SK-N-SH treated with all-trans-retinoic acid at 6 μM for 48 hours (cell line): ENCODE results near the gene RNU7-1.

Experiments
- ATAC-seq: fragments of 200-7000 bp; cut with Tn5 transposase; 3 replicates; pipeline ENCODE4 v1.9.1; 2020; ENCODE audit warnings: mild to moderate bottlenecking, moderate library complexity
- ARNTL ChIP-seq: fragments of 450-650 bp; formaldehyde crosslinking; IDR thresholded peaks from 2 replicates; pipeline ENCODE4 v1.5.0; 2020; ENCODE audit warnings: low read depth, mild to moderate bottlenecking, moderate library complexity, borderline replicate concordance
- BACH2 ChIP-seq: fragments of 250-450 bp; sonication (Bioruptor Pico); IDR thresholded peaks from 2 replicates; pipeline ENCODE4 v1.9.0; 2021; ENCODE audit warnings: mild to moderate bottlenecking, borderline replicate concordance
- CSDC2 ChIP-seq: fragments of 250-450 bp; sonication (Bioruptor Pico); IDR thresholded peaks from 2 replicates; pipeline ENCODE4 v1.5.0; 2020; ENCODE audit warnings: mild to moderate bottlenecking, moderate library complexity
- ESRRG ChIP-seq: fragments of 250-450 bp; sonication (Bioruptor Pico); IDR thresholded peaks from 2 replicates; pipeline ENCODE4 v1.6.1; 2021; ENCODE audit warnings: mild to moderate bottlenecking
- GLIS3 ChIP-seq: fragments of 250-450 bp; sonication (Bioruptor Pico); IDR thresholded peaks from 2 replicates; pipeline ENCODE4 v1.5.0; 2020; ENCODE audit warnings: mild to moderate bottlenecking, moderate library complexity
- ISL1 ChIP-seq: fragments of 250-450 bp; sonication (Bioruptor Pico); IDR thresholded peaks from 2 replicates; pipeline ENCODE4 v2.1.2; 2022; ENCODE audit warnings: mild to moderate bottlenecking, moderate library complexity
- RARB ChIP-seq: fragments of 250-450 bp; sonication (Bioruptor Pico); IDR thresholded peaks from 2 replicates; pipeline ENCODE4 v1.8.0; 2021; ENCODE audit warnings: mild to moderate bottlenecking, moderate library complexity
- SNAI2 ChIP-seq: fragments of 250-450 bp; sonication (Bioruptor Pico); IDR thresholded peaks from 2 replicates; pipeline ENCODE4 v1.5.0; 2020; ENCODE audit warnings: mild to moderate bottlenecking, moderate library complexity
- TCF4 ChIP-seq: fragments of 250-450 bp; sonication (Bioruptor Pico); IDR thresholded peaks from 2 replicates; pipeline ENCODE4 v1.8.0; 2021; ENCODE audit warnings: mild to moderate bottlenecking, moderate library complexity, borderline replicate concordance
- TOX ChIP-seq: fragments of 250-450 bp; sonication (Bioruptor Pico); IDR thresholded peaks from 2 replicates; pipeline ENCODE4 v1.8.0; 2021; ENCODE audit warnings: mild to moderate bottlenecking, moderate library complexity, borderline replicate concordance
- ZC3H10 ChIP-seq: fragments of 250-450 bp; sonication (Bioruptor Pico); IDR thresholded peaks from 2 replicates; pipeline ENCODE4 v1.5.1; 2021; ENCODE audit warnings: mild to moderate bottlenecking, moderate library complexity
- ZFP30 ChIP-seq: fragments of 450-650 bp; formaldehyde crosslinking; IDR thresholded peaks from 2 replicates; pipeline ENCODE4 v1.5.0; 2022; ENCODE audit warnings: mild to moderate bottlenecking, moderate library complexity
- ZNF565 ChIP-seq: fragments of 450-650 bp; formaldehyde crosslinking; conservative IDR thresholded peaks from 2 replicates; pipeline ENCODE4 v1.5.0; 2020; ENCODE audit warnings: low read depth, mild to moderate bottlenecking, moderate library complexity
- ZNF70 ChIP-seq: fragments of 450-650 bp; formaldehyde crosslinking; IDR thresholded peaks from 2 replicates; pipeline ENCODE4 v1.5.0; 2020; ENCODE audit warnings: mild to moderate bottlenecking, moderate library complexity
- TF ChIP-seq, protein P1 (sequence below): fragments of 250-450 bp; sonication (Bioruptor Pico); IDR thresholded peaks from 2 replicates; pipeline ENCODE4 v1.8.0; 2021; ENCODE audit warnings: low read depth, mild to moderate bottlenecking, moderate library complexity, borderline replicate concordance
- TF ChIP-seq, protein P2 (sequence below): fragments of 250-450 bp; sonication (Bioruptor Pico); IDR thresholded peaks from 2 replicates; pipeline ENCODE4 v1.8.0; 2020; ENCODE audit warnings: mild to moderate bottlenecking, moderate library complexity, borderline replicate concordance
- TF ChIP-seq, protein P3 (sequence below): fragments of 250-450 bp; sonication (Bioruptor Pico); IDR thresholded peaks from 2 replicates; pipeline ENCODE4 v1.5.0; 2020; ENCODE audit warnings: mild to moderate bottlenecking, moderate library complexity

RNU7-1 gene

DNA sequence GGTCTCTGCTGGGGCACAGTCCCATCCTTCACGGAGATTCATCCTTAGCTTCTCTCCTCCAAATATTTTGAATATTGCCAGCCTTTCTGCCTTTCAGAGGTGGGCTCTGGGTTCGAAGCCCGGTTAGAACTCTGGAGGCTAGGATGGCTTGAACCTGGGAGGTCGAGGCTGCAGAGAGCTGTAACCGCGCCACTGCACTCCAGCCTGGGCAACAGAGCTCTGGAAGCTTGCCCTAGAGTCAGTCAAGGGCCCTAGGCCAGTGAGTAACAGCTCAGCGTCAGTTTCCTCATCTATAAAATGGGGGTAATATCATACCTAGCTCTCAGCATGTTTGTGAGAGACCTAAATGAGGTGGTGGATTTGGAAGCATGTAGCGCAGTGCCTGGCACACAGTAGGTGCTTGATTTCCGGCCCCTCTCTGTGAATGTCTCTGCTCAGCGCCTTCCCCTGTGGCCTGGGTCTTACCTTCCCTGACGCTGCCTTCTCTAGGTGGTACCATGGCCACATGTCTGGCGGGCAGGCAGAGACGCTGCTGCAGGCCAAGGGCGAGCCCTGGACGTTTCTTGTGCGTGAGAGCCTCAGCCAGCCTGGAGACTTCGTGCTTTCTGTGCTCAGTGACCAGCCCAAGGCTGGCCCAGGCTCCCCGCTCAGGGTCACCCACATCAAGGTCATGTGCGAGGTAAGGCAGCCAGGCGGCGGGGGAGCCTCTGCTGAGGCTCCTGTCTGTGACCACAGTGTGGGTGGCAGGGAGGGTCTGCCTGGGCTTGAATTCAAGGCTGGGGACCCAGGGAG, 10.9 kb downstream of the RNU7-1 start:
- TF ChIP-seq, protein P1, sequence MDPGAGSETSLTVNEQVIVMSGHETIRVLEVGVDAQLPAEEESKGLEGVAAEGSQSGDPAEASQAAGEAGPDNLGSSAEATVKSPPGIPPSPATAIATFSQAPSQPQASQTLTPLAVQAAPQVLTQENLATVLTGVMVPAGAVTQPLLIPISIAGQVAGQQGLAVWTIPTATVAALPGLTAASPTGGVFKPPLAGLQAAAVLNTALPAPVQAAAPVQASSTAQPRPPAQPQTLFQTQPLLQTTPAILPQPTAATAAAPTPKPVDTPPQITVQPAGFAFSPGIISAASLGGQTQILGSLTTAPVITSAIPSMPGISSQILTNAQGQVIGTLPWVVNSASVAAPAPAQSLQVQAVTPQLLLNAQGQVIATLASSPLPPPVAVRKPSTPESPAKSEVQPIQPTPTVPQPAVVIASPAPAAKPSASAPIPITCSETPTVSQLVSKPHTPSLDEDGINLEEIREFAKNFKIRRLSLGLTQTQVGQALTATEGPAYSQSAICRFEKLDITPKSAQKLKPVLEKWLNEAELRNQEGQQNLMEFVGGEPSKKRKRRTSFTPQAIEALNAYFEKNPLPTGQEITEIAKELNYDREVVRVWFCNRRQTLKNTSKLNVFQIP (CRISPR knock-in tag), result no peak
- no peak for TF ChIP-seq ZC3H10 (CRISPR knock-in tag)
- no peak for ATAC-seq

DNA sequence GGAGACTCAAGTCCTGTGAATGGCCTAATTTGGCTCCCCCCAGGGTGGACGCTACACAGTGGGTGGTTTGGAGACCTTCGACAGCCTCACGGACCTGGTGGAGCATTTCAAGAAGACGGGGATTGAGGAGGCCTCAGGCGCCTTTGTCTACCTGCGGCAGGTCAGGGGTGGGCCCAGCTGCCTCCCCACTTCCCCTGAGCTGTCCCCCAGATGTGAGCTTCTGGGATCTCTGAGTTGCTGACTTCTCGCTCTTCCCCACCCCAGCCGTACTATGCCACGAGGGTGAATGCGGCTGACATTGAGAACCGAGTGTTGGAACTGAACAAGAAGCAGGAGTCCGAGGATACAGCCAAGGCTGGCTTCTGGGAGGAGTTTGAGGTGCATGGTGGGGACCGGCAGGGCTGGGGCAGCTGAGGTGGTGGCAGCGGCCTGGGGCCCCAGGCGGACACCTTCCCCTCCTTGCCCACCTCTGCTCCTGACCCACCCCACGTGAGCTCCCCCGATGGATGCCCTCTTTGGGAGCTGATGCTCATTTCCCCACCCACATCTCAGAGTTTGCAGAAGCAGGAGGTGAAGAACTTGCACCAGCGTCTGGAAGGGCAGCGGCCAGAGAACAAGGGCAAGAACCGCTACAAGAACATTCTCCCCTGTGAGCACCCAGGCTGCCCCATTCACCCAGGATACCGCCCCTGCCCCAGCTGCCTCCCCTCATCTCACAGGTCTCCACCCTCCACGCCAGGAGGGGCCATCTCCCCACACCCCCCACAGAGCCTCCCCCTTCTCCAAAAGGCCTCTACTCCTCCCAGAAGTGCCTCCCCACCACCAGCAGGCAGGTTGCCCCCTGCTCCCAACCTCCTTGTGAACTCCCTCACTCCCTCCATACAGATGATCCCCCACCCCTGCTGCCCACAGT, 11.7 kb downstream of the RNU7-1 start:
- no peak for ATAC-seq
- TF ChIP-seq ARNTL (CRISPR knock-in tag), result no peak
- TF ChIP-seq ZFP30, result no peak
- no peak for TF ChIP-seq TOX
- no peak for TF ChIP-seq BACH2
- TF ChIP-seq CSDC2 (CRISPR knock-in tag), result no peak
- no peak for TF ChIP-seq GLIS3
- TF ChIP-seq ISL1 (CRISPR knock-in tag), result no peak
- TF ChIP-seq, protein P2, sequence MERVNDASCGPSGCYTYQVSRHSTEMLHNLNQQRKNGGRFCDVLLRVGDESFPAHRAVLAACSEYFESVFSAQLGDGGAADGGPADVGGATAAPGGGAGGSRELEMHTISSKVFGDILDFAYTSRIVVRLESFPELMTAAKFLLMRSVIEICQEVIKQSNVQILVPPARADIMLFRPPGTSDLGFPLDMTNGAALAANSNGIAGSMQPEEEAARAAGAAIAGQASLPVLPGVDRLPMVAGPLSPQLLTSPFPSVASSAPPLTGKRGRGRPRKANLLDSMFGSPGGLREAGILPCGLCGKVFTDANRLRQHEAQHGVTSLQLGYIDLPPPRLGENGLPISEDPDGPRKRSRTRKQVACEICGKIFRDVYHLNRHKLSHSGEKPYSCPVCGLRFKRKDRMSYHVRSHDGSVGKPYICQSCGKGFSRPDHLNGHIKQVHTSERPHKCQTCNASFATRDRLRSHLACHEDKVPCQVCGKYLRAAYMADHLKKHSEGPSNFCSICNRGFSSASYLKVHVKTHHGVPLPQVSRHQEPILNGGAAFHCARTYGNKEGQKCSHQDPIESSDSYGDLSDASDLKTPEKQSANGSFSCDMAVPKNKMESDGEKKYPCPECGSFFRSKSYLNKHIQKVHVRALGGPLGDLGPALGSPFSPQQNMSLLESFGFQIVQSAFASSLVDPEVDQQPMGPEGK, result no peak
- no peak for TF ChIP-seq ESRRG (CRISPR knock-in tag)
- no peak for TF ChIP-seq RARB (CRISPR knock-in tag)
- TF ChIP-seq, protein P1 (CRISPR knock-in tag), result no peak
- no peak for TF ChIP-seq ZNF565 (CRISPR knock-in tag)
- TF ChIP-seq, protein P3, sequence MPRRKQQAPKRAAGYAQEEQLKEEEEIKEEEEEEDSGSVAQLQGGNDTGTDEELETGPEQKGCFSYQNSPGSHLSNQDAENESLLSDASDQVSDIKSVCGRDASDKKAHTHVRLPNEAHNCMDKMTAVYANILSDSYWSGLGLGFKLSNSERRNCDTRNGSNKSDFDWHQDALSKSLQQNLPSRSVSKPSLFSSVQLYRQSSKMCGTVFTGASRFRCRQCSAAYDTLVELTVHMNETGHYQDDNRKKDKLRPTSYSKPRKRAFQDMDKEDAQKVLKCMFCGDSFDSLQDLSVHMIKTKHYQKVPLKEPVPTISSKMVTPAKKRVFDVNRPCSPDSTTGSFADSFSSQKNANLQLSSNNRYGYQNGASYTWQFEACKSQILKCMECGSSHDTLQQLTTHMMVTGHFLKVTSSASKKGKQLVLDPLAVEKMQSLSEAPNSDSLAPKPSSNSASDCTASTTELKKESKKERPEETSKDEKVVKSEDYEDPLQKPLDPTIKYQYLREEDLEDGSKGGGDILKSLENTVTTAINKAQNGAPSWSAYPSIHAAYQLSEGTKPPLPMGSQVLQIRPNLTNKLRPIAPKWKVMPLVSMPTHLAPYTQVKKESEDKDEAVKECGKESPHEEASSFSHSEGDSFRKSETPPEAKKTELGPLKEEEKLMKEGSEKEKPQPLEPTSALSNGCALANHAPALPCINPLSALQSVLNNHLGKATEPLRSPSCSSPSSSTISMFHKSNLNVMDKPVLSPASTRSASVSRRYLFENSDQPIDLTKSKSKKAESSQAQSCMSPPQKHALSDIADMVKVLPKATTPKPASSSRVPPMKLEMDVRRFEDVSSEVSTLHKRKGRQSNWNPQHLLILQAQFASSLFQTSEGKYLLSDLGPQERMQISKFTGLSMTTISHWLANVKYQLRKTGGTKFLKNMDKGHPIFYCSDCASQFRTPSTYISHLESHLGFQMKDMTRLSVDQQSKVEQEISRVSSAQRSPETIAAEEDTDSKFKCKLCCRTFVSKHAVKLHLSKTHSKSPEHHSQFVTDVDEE, result no peak

DNA sequence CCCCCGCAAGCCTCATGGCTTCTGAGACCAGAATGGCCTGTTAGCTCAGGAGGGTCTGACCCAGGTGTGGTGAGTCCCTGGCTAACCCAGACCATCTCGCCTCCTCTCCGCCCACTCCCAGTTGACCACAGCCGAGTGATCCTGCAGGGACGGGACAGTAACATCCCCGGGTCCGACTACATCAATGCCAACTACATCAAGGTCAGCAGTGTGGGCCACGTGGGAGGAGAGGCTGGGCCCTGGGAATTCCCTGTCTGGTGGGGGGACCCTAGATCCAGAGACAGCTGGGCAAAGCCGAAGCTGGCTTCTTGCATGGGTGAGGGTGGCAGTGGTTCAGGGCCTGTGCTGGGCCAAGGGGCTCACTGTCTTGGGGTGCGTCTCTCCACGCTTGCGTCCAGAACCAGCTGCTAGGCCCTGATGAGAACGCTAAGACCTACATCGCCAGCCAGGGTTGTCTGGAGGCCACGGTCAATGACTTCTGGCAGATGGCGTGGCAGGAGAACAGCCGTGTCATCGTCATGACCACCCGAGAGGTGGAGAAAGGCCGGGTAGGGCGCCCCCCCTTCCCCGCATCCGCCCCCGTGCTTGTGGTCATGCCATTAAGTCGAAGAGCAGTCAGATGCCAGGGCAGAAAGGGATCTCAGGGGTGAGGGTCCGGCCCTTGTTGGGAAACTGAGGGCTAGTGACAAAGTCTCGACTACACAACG, 12.6 kb downstream of the RNU7-1 start:
- ATAC-seq, result no peak
- no peak for TF ChIP-seq ZNF565 (CRISPR knock-in tag)
- TF ChIP-seq ZNF70 (CRISPR knock-in tag), result no peak
- TF ChIP-seq ISL1 (CRISPR knock-in tag), result no peak

DNA sequence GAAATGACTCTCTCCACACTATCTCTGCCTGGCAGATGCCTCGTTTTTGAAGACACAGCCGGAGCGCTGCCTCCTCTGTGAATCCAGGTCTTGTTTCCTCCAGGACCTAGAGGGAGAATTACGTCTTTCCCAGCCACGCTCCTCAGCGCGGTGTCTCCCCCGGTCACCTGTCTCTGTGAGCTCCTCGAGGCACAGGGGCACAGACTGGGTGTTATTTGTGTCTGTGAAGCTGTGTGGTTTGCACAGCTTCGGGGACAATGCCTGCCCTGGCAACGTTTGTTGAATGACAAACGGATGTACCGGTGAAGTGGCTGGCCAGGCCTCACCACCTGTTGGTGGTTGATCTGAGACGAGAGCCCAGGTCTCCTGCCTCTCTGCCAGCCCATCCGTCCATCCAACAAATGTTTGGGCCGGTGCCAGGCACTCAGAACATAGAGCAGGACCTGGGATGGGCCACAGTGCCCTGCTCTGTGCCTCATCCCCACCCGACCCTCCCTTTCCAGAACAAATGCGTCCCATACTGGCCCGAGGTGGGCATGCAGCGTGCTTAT, 13.6 kb downstream of the RNU7-1 start:
- ATAC-seq, result no peak
- TF ChIP-seq SNAI2 (CRISPR knock-in tag) (no peak), ARNTL (CRISPR knock-in tag) (no peak), ISL1 (CRISPR knock-in tag) (no peak), ZC3H10 (CRISPR knock-in tag) (no peak), ESRRG (CRISPR knock-in tag) (no peak), TCF4 (CRISPR knock-in tag) (no peak), CSDC2 (CRISPR knock-in tag) (no peak)
- TF ChIP-seq, protein P1 (CRISPR knock-in tag), result no peak
- TF ChIP-seq, protein P3, result no peak
